H9 (cell line): ENCODE results near the gene CA11. TPM values are rescaled to one million over a fixed set of nuclear protein-coding genes. Genes with fewer than 3 reads are reported as not detected.

Source experiments
- DNase-seq: peaks from one replicate; pipeline ENCODE4 v3.0.0-alpha.2; 2017
- H2AFZ ChIP-seq: one replicate; pipeline ENCODE4 v1.6.1; 2013; ENCODE audit warnings: mild to moderate bottlenecking, low read length, control low read depth, moderate library complexity
- H2AK5ac ChIP-seq: 2 replicates; pipeline ENCODE4 v1.6.1; 2013; ENCODE audit warnings: low read length, control low read depth, mixed read lengths; ENCODE audit not compliant: insufficient read length
- H2BK120ac ChIP-seq: one replicate; pipeline ENCODE4 v1.6.1; 2013; ENCODE audit warnings: low read depth, mild to moderate bottlenecking, low read length, control low read depth, inconsistent platforms; ENCODE audit not compliant: poor library complexity, severe bottlenecking
- H2BK12ac ChIP-seq: 2 replicates; pipeline ENCODE4 v1.6.1; 2013; ENCODE audit warnings: low read length, control low read depth, mixed read lengths, low read depth; ENCODE audit not compliant: insufficient read length
- H2BK15ac ChIP-seq: 2 replicates; pipeline ENCODE4 v1.6.1; 2013; ENCODE audit warnings: low read depth, low read length, control low read depth
- H2BK20ac ChIP-seq: one replicate; pipeline ENCODE4 v1.6.1; 2013; ENCODE audit warnings: low read depth, mild to moderate bottlenecking, low read length, control low read depth, inconsistent platforms; ENCODE audit not compliant: poor library complexity, severe bottlenecking
- H2BK5ac ChIP-seq: 2 replicates; pipeline ENCODE4 v1.6.1; 2013; ENCODE audit warnings: low read length, control low read depth, mixed read lengths; ENCODE audit not compliant: insufficient read length
- H3K14ac ChIP-seq: 2 replicates; pipeline ENCODE4 v1.6.1; 2013; ENCODE audit warnings: low read length, control low read depth; ENCODE audit not compliant: insufficient read depth
- H3K18ac ChIP-seq: 2 replicates; pipeline ENCODE4 v1.6.1; 2013; ENCODE audit warnings: low read depth, mild to moderate bottlenecking, mixed read lengths, low read length, control low read depth; ENCODE audit not compliant: insufficient read length
- H3K23ac ChIP-seq: 2 replicates; pipeline ENCODE4 v1.6.1; 2013; ENCODE audit warnings: low read length, control low read depth, mixed read lengths, low read depth; ENCODE audit not compliant: insufficient read length
- H3K23me2 ChIP-seq: 2 replicates; pipeline ENCODE4 v1.6.1; 2013; ENCODE audit warnings: low read depth, mild to moderate bottlenecking, mixed read lengths, low read length, control low read depth; ENCODE audit not compliant: insufficient read length, poor library complexity, severe bottlenecking
- H3K27ac ChIP-seq: 2 replicates; pipeline ENCODE4 v1.5.1; 2013; ENCODE audit warnings: low read length, control low read depth, mixed read lengths, low read depth; ENCODE audit not compliant: insufficient read length
- H3K27me3 ChIP-seq: 2 replicates; pipeline ENCODE4 v1.6.1; 2013; ENCODE audit warnings: low read length, control low read depth, inconsistent platforms; ENCODE audit not compliant: insufficient read depth
- H3K4ac ChIP-seq: 2 replicates; pipeline ENCODE4 v1.6.1; 2013; ENCODE audit warnings: low read depth, mild to moderate bottlenecking, control low read depth, inconsistent platforms, low read length, moderate library complexity
- H3K4me1 ChIP-seq: 2 replicates; pipeline ENCODE4 v1.6.1; 2013; ENCODE audit warnings: low read length, control low read depth, inconsistent platforms; ENCODE audit not compliant: insufficient read depth
- H3K4me2 ChIP-seq: 2 replicates; pipeline ENCODE4 v1.6.1; 2013; ENCODE audit warnings: low read length, control low read depth, mixed read lengths; ENCODE audit not compliant: insufficient read length, insufficient read depth
- H3K56ac ChIP-seq: 2 replicates; pipeline ENCODE4 v1.6.1; 2013; ENCODE audit warnings: low read depth, mild to moderate bottlenecking, mixed read lengths, low read length, control low read depth; ENCODE audit not compliant: insufficient read length
- H3K79me1 ChIP-seq: 2 replicates; pipeline ENCODE4 v1.6.1; 2013; ENCODE audit warnings: low read depth, mild to moderate bottlenecking, moderate library complexity, low read length, control low read depth, inconsistent platforms; ENCODE audit not compliant: insufficient read depth, poor library complexity, severe bottlenecking
- H3K79me2 ChIP-seq: 2 replicates; pipeline ENCODE4 v1.6.1; 2013; ENCODE audit warnings: low read length, control low read depth, inconsistent platforms; ENCODE audit not compliant: insufficient read depth
- H3K9ac ChIP-seq: 2 replicates; pipeline ENCODE4 v1.6.1; 2013; ENCODE audit warnings: low read length, control low read depth, mixed read lengths; ENCODE audit not compliant: insufficient read length; ENCODE audit errors: extremely low read depth
- H3K9me3 ChIP-seq: one replicate; pipeline ENCODE4 v1.6.1; 2013; ENCODE audit warnings: low read depth, low read length, inconsistent platforms; ENCODE audit not compliant: control insufficient read depth
- H3T11ph ChIP-seq: one replicate; pipeline ENCODE4 v1.6.1; 2013; ENCODE audit warnings: mild to moderate bottlenecking, low read length, control low read depth, inconsistent platforms
- H4K20me1 ChIP-seq: one replicate; pipeline ENCODE4 v1.6.1; 2013; ENCODE audit not compliant: control insufficient read depth, insufficient read length, insufficient read depth
- H4K5ac ChIP-seq: 2 replicates; pipeline ENCODE4 v1.6.1; 2013; ENCODE audit warnings: low read depth, mild to moderate bottlenecking, mixed read lengths, low read length, control low read depth; ENCODE audit not compliant: insufficient read length
- H4K8ac ChIP-seq: replicated peaks from 2 replicates; pipeline ENCODE4 v1.6.1; 2013; ENCODE audit warnings: low read length, control low read depth, mixed read lengths, low read depth; ENCODE audit not compliant: insufficient read length
- H4K91ac ChIP-seq: 2 replicates; pipeline ENCODE4 v1.6.1; 2013; ENCODE audit warnings: low read depth, mild to moderate bottlenecking, moderate library complexity, mixed read lengths, low read length, control low read depth; ENCODE audit not compliant: insufficient read length
- H3K27ac Mint-ChIP-seq, 3 experiments: 2 replicates in 2 of 3; 3 replicates in 1 of 3; pipeline ENCODE4 v1.8.0; 2020 to 2021; ENCODE audit warnings: mixed read lengths in 3 of 3, mild to moderate bottlenecking in 1 of 3, moderate library complexity in 1 of 3
- H3K27me3 Mint-ChIP-seq: 2 replicates; pipeline ENCODE4 v1.8.0; 2021; ENCODE audit warnings: low read depth, mild to moderate bottlenecking, moderate library complexity, mixed read lengths
- H3K36me3 Mint-ChIP-seq, 3 experiments: 2 replicates in 2 of 3; 3 replicates in 1 of 3; pipeline ENCODE4 v1.8.0; 2020 to 2021; ENCODE audit warnings: low read depth in 3 of 3, mixed read lengths in 3 of 3; ENCODE audit not compliant: insufficient read depth in 1 of 3
- H3K4me1 Mint-ChIP-seq, 2 experiments: 2 replicates each; pipeline ENCODE4 v1.8.0; 2020; ENCODE audit warnings: mixed read lengths in 2 of 2
- H3K4me3 Mint-ChIP-seq, 2 experiments: 2 replicates in 1 of 2; 3 replicates in 1 of 2; pipeline ENCODE4 v1.8.0; 2020 to 2021; ENCODE audit warnings: mild to moderate bottlenecking in 2 of 2, mixed read lengths in 2 of 2, moderate library complexity in 1 of 2
- H3K9me3 Mint-ChIP-seq, 2 experiments: 2 replicates in 1 of 2; 3 replicates in 1 of 2; pipeline ENCODE4 v1.8.0; 2020; ENCODE audit warnings: mild to moderate bottlenecking in 2 of 2, mixed read lengths in 2 of 2, moderate library complexity in 1 of 2
- CTCF ChIP-seq: fragments of 200-600 bp; sonication (generic); conservative IDR thresholded peaks from 3 replicates; pipeline ENCODE4 v1.8.0; 2021; ENCODE audit warnings: antibody characterized with exemption, mild to moderate bottlenecking
- WGBS: extraction: QIAGEN DNeasy Blood & Tissue Kit; methylation state at CpG from one replicate; pipeline ENCODE4 v1.1.7; 2013; ENCODE audit warnings: missing lambda C conversion rate, low lambda C conversion rate, mixed read lengths; ENCODE audit not compliant: insufficient read length; ENCODE audit errors: extremely low coverage; 5-methylcytosine and 5-hydroxymethylcytosine counted together
- total RNA-seq: library from RNA; stranded (reverse); gene quantifications from 2 replicates; pipeline ENCODE4 v1.2.1, GENCODE V29; 2021

CA11 gene
- total RNA-seq, 1 experiment from 2014 or later = 107 TPM

- Histone ChIP-seq H3K14ac (no peak overlapping the region), H3K4me2 (no peak overlapping the region), H3K4me1 (no peaks in the 10 kb centered on the region), H3T11ph (no peak overlapping the region), H3K27ac (no peak overlapping the region), H3K27me3 (no peaks in the 10 kb centered on the region), H3K18ac (no peak overlapping the region), H3K9me3 (no peaks in the 10 kb centered on the region), H3K4ac (no peak overlapping the region), H3K9ac (no peak overlapping the region), H4K8ac (no peak overlapping the region), H3K79me1 (no peaks in the 10 kb centered on the region), H3K79me2 (no peaks in the 10 kb centered on the region), H2BK120ac (no peak overlapping the region), H2BK5ac (no peak overlapping the region), H2BK12ac (no peak overlapping the region), H2AFZ (no peak overlapping the region), H4K20me1 (no peaks in the 10 kb centered on the region), H2BK20ac (no peak overlapping the region), H3K23ac (no peak overlapping the region), H4K91ac (no peak overlapping the region), H2BK15ac (no peak overlapping the region), H3K56ac (no peak overlapping the region), H2AK5ac (no peak overlapping the region), H3K23me2 (no peaks in the 10 kb centered on the region), H4K5ac (no peak overlapping the region)
- TF ChIP-seq CTCF = no peak
- Mint-ChIP-seq H3K4me1 (peaks cover 0 to 3% of the 10 kb centered on the region in 2 experiments; a peak in 1 of 4 replicates), H3K9me3 (no peaks in the 10 kb centered on the region), H3K4me3 (no peak overlapping the region), H3K36me3 (no peaks in the 10 kb centered on the region; a peak in 1 of 7 replicates), H3K27ac (no peak overlapping the region), H3K27me3 (no peaks in the 10 kb centered on the region)
- DNase-seq = no peak
- WGBS = no CpG with 5 or more reads among the region's 39 CpGs
Observed at GRCh38 chr19:48603449-48603848, 42.5 kb downstream of the CA11 start.
